ENCODE data around the gene CALML6. TPM values are rescaled to one million over a fixed set of nuclear protein-coding genes. Genes with fewer than 3 reads are reported as not detected.

Gene CALML6
- total RNA-seq, 1 donor from 2014 or later: 1.3 TPM

GRCh38 chr1:1946540-1946939, 31.5 kb downstream of the CALML6 start:
- Mint-ChIP-seq H3K4me1 (peaks cover 6% of the 10 kb centered on the region), H3K4me3 (no peak overlapping the region), H3K9me3 (peaks cover 9% of the 10 kb centered on the region), H3K36me3 (ENCODE audit: low read depth) (no peaks in the 10 kb centered on the region), H3K27ac (no peak overlapping the region), H3K27me3 (peaks cover 6% of the 10 kb centered on the region)
- ChIA-PET CTCF (no interaction called here), POLR2A (no interaction called here)
- no peak for DNase-seq
- TF ChIP-seq, protein P1, sequence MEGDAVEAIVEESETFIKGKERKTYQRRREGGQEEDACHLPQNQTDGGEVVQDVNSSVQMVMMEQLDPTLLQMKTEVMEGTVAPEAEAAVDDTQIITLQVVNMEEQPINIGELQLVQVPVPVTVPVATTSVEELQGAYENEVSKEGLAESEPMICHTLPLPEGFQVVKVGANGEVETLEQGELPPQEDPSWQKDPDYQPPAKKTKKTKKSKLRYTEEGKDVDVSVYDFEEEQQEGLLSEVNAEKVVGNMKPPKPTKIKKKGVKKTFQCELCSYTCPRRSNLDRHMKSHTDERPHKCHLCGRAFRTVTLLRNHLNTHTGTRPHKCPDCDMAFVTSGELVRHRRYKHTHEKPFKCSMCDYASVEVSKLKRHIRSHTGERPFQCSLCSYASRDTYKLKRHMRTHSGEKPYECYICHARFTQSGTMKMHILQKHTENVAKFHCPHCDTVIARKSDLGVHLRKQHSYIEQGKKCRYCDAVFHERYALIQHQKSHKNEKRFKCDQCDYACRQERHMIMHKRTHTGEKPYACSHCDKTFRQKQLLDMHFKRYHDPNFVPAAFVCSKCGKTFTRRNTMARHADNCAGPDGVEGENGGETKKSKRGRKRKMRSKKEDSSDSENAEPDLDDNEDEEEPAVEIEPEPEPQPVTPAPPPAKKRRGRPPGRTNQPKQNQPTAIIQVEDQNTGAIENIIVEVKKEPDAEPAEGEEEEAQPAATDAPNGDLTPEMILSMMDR (IDR thresholded peaks at IDR 0.05): no peak
- intact Hi-C loops (cut with micrococcal nuclease): no loop called here
- ATAC-seq (ENCODE audit: low read depth): no peak

GRCh38 chr1:1947493-1947892, 32.4 kb downstream of the CALML6 start:
- POLR2A ChIA-PET: no interaction called here
- Mint-ChIP-seq H3K4me1 (peaks cover 6% of the 10 kb centered on the region), H3K36me3 (ENCODE audit: low read depth) (no peaks in the 10 kb centered on the region), H3K27me3 (peaks cover 6% of the 10 kb centered on the region), H3K27ac (no peak overlapping the region), H3K4me3 (no peak overlapping the region), H3K9me3 (peaks cover 11% of the 10 kb centered on the region)
- ATAC-seq (ENCODE audit: low read depth) (no peak), DNase-seq (no peak)
- CTCF ChIA-PET: no interaction called here
- intact Hi-C loops (cut with micrococcal nuclease): no loop called here
- TF ChIP-seq, protein P1 (IDR thresholded peaks at IDR 0.05): no peak

GRCh38 chr1:1948783-1949182, 33.7 kb downstream of the CALML6 start:
- Mint-ChIP-seq H3K27me3 (peaks cover 10% of the 10 kb centered on the region), H3K9me3 (peaks cover 11% of the 10 kb centered on the region), H3K36me3 (ENCODE audit: low read depth) (no peaks in the 10 kb centered on the region), H3K4me3 (no peak overlapping the region), H3K4me1 (peaks cover 4% of the 10 kb centered on the region), H3K27ac (no peak overlapping the region)
- ChIA-PET POLR2A (no interaction called here), CTCF (no interaction called here)
- DNase-seq (no peak), ATAC-seq (ENCODE audit: low read depth) (no peak)
- intact Hi-C loops (cut with micrococcal nuclease): no loop called here
- TF ChIP-seq, protein P1 (IDR thresholded peaks at IDR 0.05): no peak

DNA sequence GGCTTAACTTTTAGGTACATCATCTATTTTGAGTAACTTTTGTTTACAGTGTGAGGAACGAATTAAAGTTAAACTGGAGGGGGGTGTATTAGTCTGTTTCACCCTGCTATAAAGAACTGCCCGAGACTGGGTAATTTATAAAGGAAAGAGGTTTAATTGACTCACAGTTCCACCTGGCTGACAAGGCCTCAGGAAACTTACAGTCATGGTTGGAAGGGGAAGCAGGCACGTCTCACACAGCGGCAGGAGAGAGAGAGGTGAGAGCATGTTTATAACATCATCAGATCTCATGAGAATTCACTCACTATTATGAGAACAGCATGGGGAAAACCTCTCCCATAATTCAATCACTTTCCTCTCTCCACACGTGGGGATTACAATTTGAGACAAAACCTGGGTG, 35.9 kb downstream of the CALML6 start:
- no peak for DNase-seq
- Mint-ChIP-seq H3K9me3 (peaks cover 11% of the 10 kb centered on the region), H3K4me3 (no peak overlapping the region), H3K27me3 (peaks cover 10% of the 10 kb centered on the region), H3K27ac (no peak overlapping the region), H3K36me3 (ENCODE audit: low read depth) (no peaks in the 10 kb centered on the region), H3K4me1 (no peaks in the 10 kb centered on the region)
- TF ChIP-seq, protein P1 (IDR thresholded peaks at IDR 0.05): no peak
- ATAC-seq (ENCODE audit: low read depth): no peak
- ChIA-PET POLR2A (no interaction called here), CTCF (no interaction called here)
- intact Hi-C loops (cut with micrococcal nuclease): no loop called here

GRCh38 chr1:1954015-1954414, 39.0 kb downstream of the CALML6 start:
- TF ChIP-seq, protein P1 (IDR thresholded peaks at IDR 0.05): no peak
- H3K36me3 Mint-ChIP-seq (ENCODE audit: low read depth): no peaks in the 10 kb centered on the region
- peaks cover 11% of the 10 kb centered on the region for H3K9me3 Mint-ChIP-seq
- no peak for DNase-seq
- intact Hi-C loops (cut with micrococcal nuclease): no loop called here
- no peak overlapping the region for H3K27ac Mint-ChIP-seq
- H3K4me3 Mint-ChIP-seq: no peak overlapping the region
- no peak for ATAC-seq (ENCODE audit: low read depth)
- peaks cover 19% of the 10 kb centered on the region for H3K27me3 Mint-ChIP-seq
- no peaks in the 10 kb centered on the region for H3K4me1 Mint-ChIP-seq
- ChIA-PET CTCF (no interaction called here), POLR2A (no interaction called here)
